ENCODE results near the gene TBX18.

Gene TBX18

GRCh38 chr6:84675651-84676050, 88.7 kb downstream of the TBX18 start:
- Histone ChIP-seq H3K4me1 (ENCODE audit: control insufficient read depth, low read length) (no peaks in the 10 kb centered on the region), H3K4me3 (ENCODE audit: low read length) (no peak overlapping the region), H3F3A (ENCODE audit: control insufficient read depth, insufficient read depth) (no peaks in the 10 kb centered on the region), H3K27ac (ENCODE audit: low read depth, low read length) (no peak overlapping the region), H3K9me3 (ENCODE audit: control insufficient read depth, insufficient read depth, low read length) (no peaks in the 10 kb centered on the region), H3K79me2 (ENCODE audit: control insufficient read depth, low read length) (no peaks in the 10 kb centered on the region), H3K27me3 (ENCODE audit: control insufficient read depth, low read length) (no peaks in the 10 kb centered on the region), H3K4me2 (ENCODE audit: low read length) (no peak overlapping the region), H3K36me3 (ENCODE audit: control insufficient read depth, low read length) (no peaks in the 10 kb centered on the region), H3K9me2 (replicated peaks; ENCODE audit: control insufficient read depth, low read length) (no peaks in the 10 kb centered on the region), H4K20me1 (ENCODE audit: control insufficient read depth, insufficient read depth, low read depth, low read length) (no peaks in the 10 kb centered on the region)
- TF ChIP-seq CTCF (IDR thresholded peaks at IDR 0.05; ENCODE audit: low read depth, low read length, poor library complexity, severe bottlenecking) (no peak), EZH2phosphoT487 (IDR thresholded peaks at IDR 0.05; ENCODE audit: borderline replicate concordance, low read length) (no peak)

- Histone ChIP-seq H3K4me1 (ENCODE audit: control insufficient read depth, low read length) (no peaks in the 10 kb centered on the region), H3K36me3 (ENCODE audit: control insufficient read depth, low read length) (no peaks in the 10 kb centered on the region), H3K9me3 (ENCODE audit: control insufficient read depth, insufficient read depth, low read length) (no peaks in the 10 kb centered on the region), H4K20me1 (ENCODE audit: control insufficient read depth, insufficient read depth, low read depth, low read length) (no peaks in the 10 kb centered on the region), H3K79me2 (ENCODE audit: control insufficient read depth, low read length) (no peaks in the 10 kb centered on the region), H3K27me3 (ENCODE audit: control insufficient read depth, low read length) (no peaks in the 10 kb centered on the region), H3K4me2 (ENCODE audit: low read length) (no peak overlapping the region), H3K27ac (ENCODE audit: low read depth, low read length) (no peak overlapping the region), H3K4me3 (ENCODE audit: low read length) (no peak overlapping the region), H3K9me2 (replicated peaks; ENCODE audit: control insufficient read depth, low read length) (no peaks in the 10 kb centered on the region), H3F3A (ENCODE audit: control insufficient read depth, insufficient read depth) (no peaks in the 10 kb centered on the region)
- TF ChIP-seq CTCF (IDR thresholded peaks at IDR 0.05; ENCODE audit: low read depth, low read length, poor library complexity, severe bottlenecking) (no peak), EZH2phosphoT487 (IDR thresholded peaks at IDR 0.05; ENCODE audit: borderline replicate concordance, low read length) (no peak)
Measured at GRCh38 chr6:84674395-84674794, 90.0 kb downstream of the TBX18 start.

- no peaks in the 10 kb centered on the region for H3K4me1 ChIP-seq (ENCODE audit: control insufficient read depth, low read length)
- H3K79me2 ChIP-seq (ENCODE audit: control insufficient read depth, low read length), result no peaks in the 10 kb centered on the region
- TF ChIP-seq CTCF (IDR thresholded peaks at IDR 0.05; ENCODE audit: low read depth, low read length, poor library complexity, severe bottlenecking) (no peak), EZH2phosphoT487 (IDR thresholded peaks at IDR 0.05; ENCODE audit: borderline replicate concordance, low read length) (no peak)
- H3K4me3 ChIP-seq (ENCODE audit: low read length), result no peak overlapping the region
- H3K27ac ChIP-seq (ENCODE audit: low read depth, low read length), result no peak overlapping the region
- H3K27me3 ChIP-seq (ENCODE audit: control insufficient read depth, low read length), result no peaks in the 10 kb centered on the region
- no peak overlapping the region for H3K4me2 ChIP-seq (ENCODE audit: low read length)
- no peaks in the 10 kb centered on the region for H3K36me3 ChIP-seq (ENCODE audit: control insufficient read depth, low read length)
- no peaks in the 10 kb centered on the region for H3F3A ChIP-seq (ENCODE audit: control insufficient read depth, insufficient read depth)
- no peaks in the 10 kb centered on the region for H4K20me1 ChIP-seq (ENCODE audit: control insufficient read depth, insufficient read depth, low read depth, low read length)
- H3K9me2 ChIP-seq (replicated peaks; ENCODE audit: control insufficient read depth, low read length), result no peaks in the 10 kb centered on the region
- H3K9me3 ChIP-seq (ENCODE audit: control insufficient read depth, insufficient read depth, low read length), result no peaks in the 10 kb centered on the region
Measured at GRCh38 chr6:84671183-84671582, 93.2 kb downstream of the TBX18 start.

- Histone ChIP-seq H3F3A (ENCODE audit: control insufficient read depth, insufficient read depth) (no peaks in the 10 kb centered on the region), H4K20me1 (ENCODE audit: control insufficient read depth, insufficient read depth, low read depth, low read length) (no peaks in the 10 kb centered on the region), H3K27me3 (ENCODE audit: control insufficient read depth, low read length) (no peaks in the 10 kb centered on the region), H3K79me2 (ENCODE audit: control insufficient read depth, low read length) (no peaks in the 10 kb centered on the region), H3K4me1 (ENCODE audit: control insufficient read depth, low read length) (no peaks in the 10 kb centered on the region), H3K9me2 (replicated peaks; ENCODE audit: control insufficient read depth, low read length) (no peaks in the 10 kb centered on the region), H3K4me2 (ENCODE audit: low read length) (no peak overlapping the region), H3K27ac (ENCODE audit: low read depth, low read length) (no peak overlapping the region), H3K36me3 (ENCODE audit: control insufficient read depth, low read length) (no peaks in the 10 kb centered on the region), H3K9me3 (ENCODE audit: control insufficient read depth, insufficient read depth, low read length) (no peaks in the 10 kb centered on the region), H3K4me3 (ENCODE audit: low read length) (no peak overlapping the region)
- TF ChIP-seq CTCF (IDR thresholded peaks at IDR 0.05; ENCODE audit: low read depth, low read length, poor library complexity, severe bottlenecking) (no peak), EZH2phosphoT487 (IDR thresholded peaks at IDR 0.05; ENCODE audit: borderline replicate concordance, low read length) (no peak)
Measured at GRCh38 chr6:84669945-84670344, 94.5 kb downstream of the TBX18 start.
